ENCODE results near the gene LGI4. TPM values are rescaled to one million over a fixed set of nuclear protein-coding genes. Genes with fewer than 3 reads are reported as not detected.

The LGI4 gene
- total RNA-seq, 1 donor: 0.09 TPM

- TF ChIP-seq, protein P1, sequence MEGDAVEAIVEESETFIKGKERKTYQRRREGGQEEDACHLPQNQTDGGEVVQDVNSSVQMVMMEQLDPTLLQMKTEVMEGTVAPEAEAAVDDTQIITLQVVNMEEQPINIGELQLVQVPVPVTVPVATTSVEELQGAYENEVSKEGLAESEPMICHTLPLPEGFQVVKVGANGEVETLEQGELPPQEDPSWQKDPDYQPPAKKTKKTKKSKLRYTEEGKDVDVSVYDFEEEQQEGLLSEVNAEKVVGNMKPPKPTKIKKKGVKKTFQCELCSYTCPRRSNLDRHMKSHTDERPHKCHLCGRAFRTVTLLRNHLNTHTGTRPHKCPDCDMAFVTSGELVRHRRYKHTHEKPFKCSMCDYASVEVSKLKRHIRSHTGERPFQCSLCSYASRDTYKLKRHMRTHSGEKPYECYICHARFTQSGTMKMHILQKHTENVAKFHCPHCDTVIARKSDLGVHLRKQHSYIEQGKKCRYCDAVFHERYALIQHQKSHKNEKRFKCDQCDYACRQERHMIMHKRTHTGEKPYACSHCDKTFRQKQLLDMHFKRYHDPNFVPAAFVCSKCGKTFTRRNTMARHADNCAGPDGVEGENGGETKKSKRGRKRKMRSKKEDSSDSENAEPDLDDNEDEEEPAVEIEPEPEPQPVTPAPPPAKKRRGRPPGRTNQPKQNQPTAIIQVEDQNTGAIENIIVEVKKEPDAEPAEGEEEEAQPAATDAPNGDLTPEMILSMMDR (IDR thresholded peaks at IDR 0.05; ENCODE audit: insufficient read depth, low read length): no peak
- H3K4me3 ChIP-seq (ENCODE audit: low read depth, low read length): no peak overlapping the region
- DNase-seq (ENCODE audit: low read depth): no peak
These were observed 35.0 kb downstream of the LGI4 start for GRCh38 chr19:35099897-35100275.

GRCh38 chr19:35099155-35099896 lies 35.5 kb downstream of the LGI4 start:
- TF ChIP-seq, protein P1 (IDR thresholded peaks at IDR 0.05; ENCODE audit: insufficient read depth, low read length): no peak
- DNase-seq (ENCODE audit: low read depth): no peak
- H3K4me3 ChIP-seq (ENCODE audit: low read depth, low read length): no peak overlapping the region

DNA sequence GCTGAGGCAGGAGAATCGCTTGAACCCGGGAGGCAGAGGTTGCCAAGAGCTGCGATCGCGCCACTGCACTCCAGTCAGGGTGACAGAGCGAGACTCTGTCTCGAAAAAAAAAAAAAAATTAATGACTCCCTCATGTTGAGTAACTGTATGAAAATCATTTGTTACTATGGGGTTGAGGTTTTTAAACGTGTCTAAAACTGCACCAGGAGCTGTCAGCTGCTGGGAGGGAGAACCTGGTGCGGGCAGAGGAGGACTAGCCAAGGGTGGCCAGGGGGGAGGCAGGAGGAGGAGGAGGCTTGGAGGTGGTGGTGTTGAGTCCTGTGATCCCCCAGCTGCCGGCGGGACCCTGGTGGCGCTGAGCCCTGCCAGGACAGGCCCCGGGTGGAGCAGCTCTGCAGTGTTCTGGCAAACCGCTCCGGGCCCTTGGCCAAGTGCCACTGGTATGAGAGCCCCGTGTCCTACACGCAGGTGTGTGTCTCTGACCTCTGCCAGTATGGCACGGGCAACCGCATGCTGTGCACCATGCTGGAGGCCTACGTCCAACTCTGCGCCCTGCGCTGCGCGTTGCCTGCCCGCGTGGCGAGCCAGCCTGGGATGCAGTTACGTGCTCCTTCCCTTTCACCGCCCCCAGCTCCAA lies 36.3 kb downstream of the LGI4 start:
- TF ChIP-seq, protein P1 (IDR thresholded peaks at IDR 0.05; ENCODE audit: insufficient read depth, low read length): no peak
- H3K4me3 ChIP-seq (ENCODE audit: low read depth, low read length): no peak overlapping the region
- no peak for DNase-seq (ENCODE audit: low read depth)

- H3K4me3 ChIP-seq (ENCODE audit: low read depth, low read length): no peak overlapping the region
- DNase-seq (ENCODE audit: low read depth): no peak
- TF ChIP-seq, protein P1 (IDR thresholded peaks at IDR 0.05; ENCODE audit: insufficient read depth, low read length): no peak
These were observed 39.0 kb downstream of the LGI4 start for GRCh38 chr19:35095667-35096368.

DNA sequence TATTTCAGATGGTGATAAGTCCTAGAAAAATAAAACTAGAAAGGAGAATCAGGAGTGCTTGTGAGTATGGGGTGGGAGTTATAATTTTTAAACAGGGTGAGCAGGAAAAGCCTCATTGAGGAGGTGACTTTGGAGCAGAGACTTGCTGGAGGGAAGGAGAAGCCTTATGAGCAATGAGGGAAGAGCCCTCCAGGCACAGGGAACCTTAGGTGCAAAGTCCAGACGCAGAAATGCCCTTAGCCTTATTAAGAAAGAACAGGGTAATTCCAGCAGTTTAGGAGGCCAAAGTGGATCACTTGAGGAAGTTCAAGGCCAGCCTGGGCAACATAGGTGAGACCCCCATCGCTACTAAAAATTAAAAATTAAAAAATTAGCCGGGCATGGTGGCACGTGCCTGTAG lies 40.2 kb downstream of the LGI4 start:
- DNase-seq (ENCODE audit: low read depth): no peak
- no peak overlapping the region for H3K4me3 ChIP-seq (ENCODE audit: low read depth, low read length)
- TF ChIP-seq, protein P1 (IDR thresholded peaks at IDR 0.05; ENCODE audit: insufficient read depth, low read length): no peak

- TF ChIP-seq, protein P1 (IDR thresholded peaks at IDR 0.05; ENCODE audit: insufficient read depth, low read length): no peak
- DNase-seq (ENCODE audit: low read depth): no peak
These were observed 40.8 kb downstream of the LGI4 start for GRCh38 chr19:35093941-35094647.

More at GRCh38 chr19:35093941-35094647, 40.8 kb downstream of the LGI4 start:
- no peak overlapping the region for H3K4me3 ChIP-seq (ENCODE audit: low read depth, low read length)
